Posterior cingulate gyrus (tissue), 11 donors: ENCODE results near the gene PRLR.
"Not testable (repeated sequence)": the region's sequence is repeated elsewhere in the genome, so short reads cannot be mapped to it uniquely, and the experiment has no call there.

Experiments used
- DNase-seq, 10 donors: peaks; one replicate each; pipeline versions ENCODE4 v3.0.0 to v3.0.0-alpha.2; 2020 to 2021; ENCODE audit warnings: mixed read lengths in 3 of 10
- intact Hi-C: fragments of 100-400 bp; cut with DNase I; formaldehyde crosslinking; loops from one replicate; pipeline ENCODE4 v1.15.1; 2023

Gene PRLR

GRCh38 chr5:35199886-35200285, 30.4 kb downstream of the PRLR start:
- intact Hi-C loops = no loop called here

GRCh38 chr5:35198686-35199085, 31.6 kb downstream of the PRLR start:
- DNase-seq = no peak
- intact Hi-C loops = no loop called here

More at GRCh38 chr5:35199886-35200285, 30.4 kb downstream of the PRLR start:
- no peak for DNase-seq

- no peak for DNase-seq
- intact Hi-C loops = no loop called here
Observed at GRCh38 chr5:35198075-35198474, 32.2 kb downstream of the PRLR start.

GRCh38 chr5:35197351-35197750, 32.9 kb downstream of the PRLR start:
- no peak for DNase-seq
- intact Hi-C loops = no loop called here

GRCh38 chr5:35195472-35195852, 34.8 kb downstream of the PRLR start:
- intact Hi-C loops = no loop called here
- DNase-seq = no peak

- no peak for DNase-seq
- intact Hi-C loops = no loop called here
Observed at GRCh38 chr5:35194635-35195471, 35.4 kb downstream of the PRLR start.

- DNase-seq = no peak
- intact Hi-C loops = no loop called here
Observed at GRCh38 chr5:35192506-35192905, 37.8 kb downstream of the PRLR start.

GRCh38 chr5:35189801-35190200, 40.5 kb downstream of the PRLR start:
- DNase-seq, intact Hi-C loops: not testable (repeated sequence)

- DNase-seq = no peak
- intact Hi-C loops = no loop called here
Observed at GRCh38 chr5:35188031-35188457, 42.2 kb downstream of the PRLR start.

GRCh38 chr5:35187621-35188020, 42.7 kb downstream of the PRLR start:
- intact Hi-C loops = not testable (repeated sequence)

GRCh38 chr5:35186749-35187148, 43.5 kb downstream of the PRLR start:
- no peak for DNase-seq
- intact Hi-C loops = no loop called here

More at GRCh38 chr5:35187621-35188020, 42.7 kb downstream of the PRLR start:
- not testable (repeated sequence) for DNase-seq

GRCh38 chr5:35185518-35185917, 44.8 kb downstream of the PRLR start:
- intact Hi-C loops = no loop called here
- no peak for DNase-seq

GRCh38 chr5:35183556-35183955, 46.7 kb downstream of the PRLR start:
- intact Hi-C loops = loop anchor here (5.0 kb wide), 1 partner anchor 96 kb away; no protein-coding TSS in a partner anchor
- DNase-seq = no peak

GRCh38 chr5:35182910-35183535, 47.3 kb downstream of the PRLR start:
- intact Hi-C loops = loop anchor here (5.0 kb wide), 1 partner anchor 96 kb away; no protein-coding TSS in a partner anchor
- peak in 4 of 10 donors; percentile 26 to 82 (median 38) for DNase-seq

GRCh38 chr5:35182486-35182885, 47.8 kb downstream of the PRLR start:
- intact Hi-C loops = loop anchor here (5.0 kb wide), 1 partner anchor 95 kb away; no protein-coding TSS in a partner anchor
- no peak for DNase-seq

- no peak for DNase-seq
- intact Hi-C loops = loop anchor here (5.0 kb wide), 1 partner anchor 93 kb away; no protein-coding TSS in a partner anchor
Observed at GRCh38 chr5:35180046-35180445, 50.2 kb downstream of the PRLR start.

GRCh38 chr5:35177783-35178182, 52.5 kb downstream of the PRLR start:
- DNase-seq = no peak
- intact Hi-C loops = no loop called here

GRCh38 chr5:35172533-35172932, 57.8 kb downstream of the PRLR start:
- intact Hi-C loops = no loop called here

GRCh38 chr5:35171991-35172390, 58.3 kb downstream of the PRLR start:
- intact Hi-C loops = no loop called here
- no peak for DNase-seq

More at GRCh38 chr5:35172533-35172932, 57.8 kb downstream of the PRLR start:
- DNase-seq = no peak

GRCh38 chr5:35171078-35171477, 59.2 kb downstream of the PRLR start:
- DNase-seq = no peak
- intact Hi-C loops = no loop called here

GRCh38 chr5:35166043-35166442, 64.2 kb downstream of the PRLR start:
- DNase-seq = no peak
- intact Hi-C loops = no loop called here
